HG02852 (cell line): ENCODE results near the gene ZDHHC3.
"Not testable (repeated sequence)": the region's sequence is repeated elsewhere in the genome, so short reads cannot be mapped to it uniquely, and the experiment has no call there.

Experiments used
- ATAC-seq: cut with Tn5 transposase; IDR thresholded peaks from one replicate; pipeline ENCODE4 v1.9.1; 2021; ENCODE audit warnings: mild to moderate bottlenecking, moderate library complexity; ENCODE audit not compliant: unreplicated experiment

ZDHHC3 gene

GRCh38 chr3:44996556-44996969, 20.6 kb upstream of the ZDHHC3 start:
- no peak for ATAC-seq

GRCh38 chr3:44995142-44995770, 19.3 kb upstream of the ZDHHC3 start:
- no peak for ATAC-seq

GRCh38 chr3:44993471-44994205, 17.7 kb upstream of the ZDHHC3 start:
- ATAC-seq = no peak

- ATAC-seq = no peak
Observed at GRCh38 chr3:44992555-44993470, 16.8 kb upstream of the ZDHHC3 start.

DNA sequence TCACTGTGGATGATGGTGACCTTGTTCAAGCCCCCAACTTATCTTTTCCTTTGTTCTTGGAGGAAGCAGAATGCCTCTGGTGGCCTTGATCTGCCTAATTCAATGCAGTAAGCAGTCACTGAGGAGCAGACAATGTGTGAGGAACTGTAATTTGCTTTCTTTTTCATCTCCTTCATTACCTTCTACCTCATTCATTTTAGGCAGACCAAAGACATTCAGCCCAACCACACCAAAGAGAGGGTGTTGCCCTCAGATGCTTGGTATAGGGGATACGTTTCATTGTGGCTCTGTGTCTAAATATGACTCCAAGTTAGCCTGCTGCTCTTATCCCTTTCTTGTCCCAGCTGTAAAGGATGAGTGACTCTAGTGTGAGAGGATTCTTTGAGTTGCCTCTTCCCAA, 15.4 kb upstream of the ZDHHC3 start:
- no peak for ATAC-seq

DNA sequence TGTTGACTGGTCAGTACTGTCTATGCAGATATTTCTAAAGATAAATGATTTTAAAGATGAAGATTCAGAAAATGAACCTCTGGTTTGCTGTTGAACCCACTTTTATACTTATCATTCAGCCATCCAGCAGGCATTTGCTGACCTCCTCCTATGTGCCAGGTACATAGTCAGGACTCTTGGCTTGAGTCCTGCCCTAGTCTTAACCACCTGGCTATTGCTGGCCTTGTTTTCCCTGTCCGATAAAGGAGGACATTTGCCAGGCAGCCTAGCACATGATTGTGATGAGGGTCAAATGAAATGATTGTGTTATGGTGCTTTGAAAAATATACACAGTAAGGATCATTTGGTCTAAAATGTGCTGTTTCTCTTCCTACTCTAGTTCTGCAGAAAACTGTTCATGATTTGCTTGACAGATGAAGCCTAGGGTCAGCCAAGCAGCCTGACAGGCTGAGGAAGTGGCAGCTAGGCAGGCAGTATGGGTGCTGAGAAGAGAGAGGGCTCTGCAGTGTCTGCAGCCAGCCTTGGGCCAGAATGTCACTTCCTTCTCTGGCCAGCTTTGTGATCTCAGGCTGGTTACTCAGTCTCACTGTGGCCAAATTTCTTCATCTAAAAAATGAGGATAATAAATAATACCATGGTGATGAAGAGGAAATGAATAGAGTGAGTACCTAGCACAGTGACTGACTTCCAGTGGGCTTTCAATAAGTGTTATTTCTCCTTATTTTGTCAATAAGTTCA, 13.8 kb upstream of the ZDHHC3 start:
- no peak for ATAC-seq

- ATAC-seq = no peak
Observed at GRCh38 chr3:44989141-44989540, 13.2 kb upstream of the ZDHHC3 start.

DNA sequence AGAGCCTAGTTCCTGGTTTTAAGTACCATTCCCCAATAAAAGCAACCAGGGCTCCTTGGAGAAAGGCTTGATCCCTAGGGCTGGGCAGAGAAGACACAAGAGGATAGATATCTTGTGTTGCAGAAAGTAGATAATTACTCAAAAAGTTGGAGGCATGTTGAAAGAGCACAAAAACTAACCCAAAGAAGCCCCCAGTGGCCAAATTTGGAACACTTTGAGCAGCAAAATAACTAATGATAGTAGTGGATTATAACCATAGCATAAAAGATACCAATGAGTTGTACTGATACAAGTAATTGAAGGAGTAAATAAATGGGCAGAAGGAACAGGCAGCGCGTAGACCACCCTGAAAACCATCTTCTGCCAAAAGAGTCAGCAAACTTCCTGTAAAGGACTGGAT, 12.1 kb upstream of the ZDHHC3 start:
- ATAC-seq = no peak

GRCh38 chr3:44987332-44987731, 11.4 kb upstream of the ZDHHC3 start:
- no peak for ATAC-seq

DNA sequence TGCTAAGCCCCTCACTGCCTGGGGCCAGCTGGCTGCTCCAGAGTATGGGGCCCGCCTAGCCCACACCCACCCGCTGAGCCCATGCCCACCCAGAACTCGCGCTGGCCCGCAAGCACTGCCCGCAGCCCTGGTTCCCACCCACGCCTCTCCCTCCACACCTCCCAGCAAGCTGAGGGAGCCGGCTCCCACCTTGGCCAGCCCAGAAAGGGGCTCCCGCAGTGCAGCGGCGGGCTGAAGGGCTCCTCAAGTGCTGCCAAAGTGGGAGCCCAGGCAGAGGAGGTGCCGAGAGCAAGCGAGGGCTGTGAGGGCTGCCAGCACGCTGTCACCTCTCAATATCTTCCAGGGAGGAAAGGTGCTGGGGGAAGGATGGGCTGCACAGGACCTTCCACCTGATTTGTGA, 10.4 kb upstream of the ZDHHC3 start:
- ATAC-seq = not testable (repeated sequence)

DNA sequence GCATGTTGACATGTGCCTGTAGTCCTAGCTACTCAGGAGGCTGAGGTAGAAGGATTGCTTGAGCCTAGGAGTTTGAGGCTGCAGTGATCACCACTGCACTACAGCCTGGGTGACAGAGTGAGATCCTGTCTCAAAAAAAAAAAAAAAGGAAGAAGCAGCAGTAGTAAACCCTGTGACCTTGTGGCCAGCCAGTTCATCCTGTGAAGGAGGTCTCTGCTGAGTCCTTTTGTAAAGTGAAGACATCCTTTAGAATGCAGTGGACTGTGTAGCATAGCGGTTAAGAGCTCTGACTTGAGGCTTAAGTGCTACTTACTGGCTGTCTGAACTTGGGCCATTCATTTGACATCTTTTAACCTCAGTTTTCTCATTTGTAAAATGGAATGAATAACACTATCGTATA, 8.4 kb upstream of the ZDHHC3 start:
- no peak for ATAC-seq

GRCh38 chr3:44983484-44983941, 7.5 kb upstream of the ZDHHC3 start:
- ATAC-seq = no peak

DNA sequence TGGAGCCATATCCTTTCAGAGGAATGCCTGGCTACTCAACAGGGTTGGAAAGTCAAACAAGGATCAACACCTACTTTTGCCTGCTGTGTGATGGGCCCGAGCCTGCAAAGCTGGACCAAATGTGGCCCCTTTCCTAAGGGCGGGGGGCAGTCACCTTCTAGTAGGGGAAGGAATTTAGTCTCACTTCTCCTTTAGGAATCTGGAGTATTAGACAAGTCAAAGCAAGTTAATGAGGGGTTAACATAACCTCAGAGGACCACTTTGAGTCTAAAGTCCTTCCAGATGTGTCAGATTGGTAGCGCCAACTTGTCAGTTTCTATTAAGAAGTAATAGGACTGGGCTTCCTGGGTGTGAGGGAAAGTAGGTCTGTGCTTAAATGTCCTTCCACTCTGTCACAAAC, 6.8 kb upstream of the ZDHHC3 start:
- ATAC-seq = no peak

DNA sequence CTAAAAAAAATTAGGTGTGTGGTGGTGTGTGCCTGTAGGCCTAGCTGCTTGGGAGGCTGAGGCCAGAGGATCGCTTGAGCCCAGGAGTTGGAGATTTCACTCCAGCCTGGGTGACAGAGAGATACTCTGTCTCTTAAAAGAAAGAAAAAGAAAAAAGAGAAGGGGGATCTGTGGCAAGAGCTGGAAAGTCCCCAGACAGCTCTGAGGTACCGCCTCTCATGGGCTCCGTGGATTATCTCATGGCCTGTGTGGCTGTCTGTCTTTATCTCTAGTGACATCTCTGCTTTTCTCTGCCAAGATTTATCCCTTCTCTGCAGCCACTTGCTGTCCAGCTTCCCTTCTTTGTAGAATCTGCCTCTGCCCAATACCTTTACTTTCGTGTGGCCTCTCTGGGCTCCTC, 5.8 kb upstream of the ZDHHC3 start:
- peak; percentile 59 for ATAC-seq

GRCh38 chr3:44981220-44981619, 5.2 kb upstream of the ZDHHC3 start:
- ATAC-seq = no peak

- no peak for ATAC-seq
Observed at GRCh38 chr3:44974416-44974815, 1.6 kb downstream of the ZDHHC3 start.

DNA sequence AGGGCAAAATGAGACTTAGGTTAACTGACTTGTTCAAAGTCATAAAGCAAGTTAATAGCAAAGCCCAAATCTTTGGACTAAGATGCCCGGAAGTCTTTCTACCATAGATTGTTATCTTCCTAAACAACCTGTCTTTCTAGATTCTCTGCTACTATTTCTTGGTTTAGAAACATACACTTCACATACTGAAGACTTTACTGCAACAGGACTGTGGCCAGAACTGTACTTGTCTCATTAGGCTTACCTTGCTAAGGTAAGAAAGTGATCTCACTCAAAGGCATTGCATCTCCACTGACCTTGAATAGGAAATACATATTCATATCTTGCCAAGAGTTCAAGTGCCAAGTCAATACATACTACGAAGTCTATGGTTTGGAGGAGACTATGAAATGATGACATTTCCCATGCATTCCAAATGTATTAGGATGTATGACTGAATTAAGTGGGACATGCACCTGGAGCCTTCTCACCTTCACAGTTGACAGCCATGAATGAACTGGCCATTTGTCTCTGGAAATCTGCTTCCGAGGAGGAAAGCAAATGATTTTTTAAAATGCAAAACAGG, 5.0 kb downstream of the ZDHHC3 start:
- no peak for ATAC-seq

DNA sequence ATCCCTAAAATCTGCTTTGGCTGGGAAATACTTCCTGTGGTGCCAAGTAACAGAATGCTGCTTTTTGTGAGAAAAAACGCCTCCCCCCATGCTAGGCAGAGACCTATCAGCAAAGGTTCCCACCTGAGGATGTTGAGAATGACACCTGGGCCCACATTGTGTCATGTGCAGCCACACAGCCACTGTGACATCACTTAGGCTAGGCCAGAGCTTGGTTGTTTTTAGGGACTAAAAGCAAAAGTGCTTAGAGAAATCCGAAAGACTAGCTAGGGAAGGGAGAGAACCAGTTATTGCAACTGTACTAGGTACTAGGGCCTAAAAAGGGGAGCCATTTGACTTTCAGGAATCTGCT, 6.2 kb downstream of the ZDHHC3 start:
- ATAC-seq = no peak

DNA sequence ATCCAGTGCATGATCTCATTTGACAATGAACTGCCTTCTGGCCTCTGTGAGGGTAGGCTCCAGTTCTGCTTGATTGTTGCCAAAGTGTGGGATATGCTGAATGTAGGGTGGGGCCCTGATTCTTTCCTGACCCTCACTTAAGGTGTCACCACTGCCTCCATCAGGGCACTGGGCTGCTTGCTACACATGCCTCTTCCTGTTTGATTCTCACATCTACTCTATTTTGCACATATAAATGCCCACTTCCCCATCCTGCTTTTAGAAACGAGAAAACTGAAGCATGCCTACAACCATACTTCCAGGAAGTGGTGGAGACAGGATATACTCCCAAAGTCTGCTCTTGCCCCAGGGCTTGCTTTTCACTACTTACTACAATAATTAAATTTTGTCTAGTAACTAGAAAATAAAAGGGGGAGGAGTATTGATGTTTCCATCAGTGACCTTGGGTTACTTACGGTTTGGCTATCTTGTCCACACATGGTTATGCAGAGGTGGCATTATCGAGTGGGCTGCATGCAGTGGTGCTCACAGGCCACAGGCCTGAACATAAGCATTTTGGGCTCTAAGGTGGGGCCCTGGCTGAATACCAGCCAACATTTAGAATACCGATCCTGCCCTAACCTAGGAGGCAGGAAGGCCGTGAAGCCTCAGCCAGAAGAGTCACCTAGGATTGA, 6.7 kb downstream of the ZDHHC3 start:
- no peak for ATAC-seq

DNA sequence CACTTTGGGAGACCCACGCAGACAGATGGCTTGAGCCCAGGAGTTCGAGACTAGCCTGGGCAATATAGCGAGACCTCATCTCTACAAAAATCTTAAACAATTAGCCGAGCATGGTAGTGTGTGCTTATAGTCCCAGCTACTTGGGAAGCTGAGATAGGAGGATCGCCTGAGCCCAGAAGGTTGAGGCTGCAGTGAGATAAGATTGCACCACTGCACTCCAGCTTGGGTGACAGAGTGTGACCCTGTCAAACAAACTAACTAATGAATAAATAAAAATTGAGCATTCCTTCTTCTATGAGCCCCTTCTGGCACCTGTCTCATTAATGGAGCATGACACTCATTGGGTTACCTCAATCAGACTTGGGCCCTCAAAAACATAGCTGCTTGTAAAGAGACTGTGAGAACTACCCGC, 7.5 kb downstream of the ZDHHC3 start:
- no peak for ATAC-seq
